RWPE2 (cell line): ENCODE results near the gene PROKR1.

Experiments used
- ATAC-seq: fragments of 200-7000 bp; cut with Tn5 transposase; 3 replicates; pipeline ENCODE4 v1.9.1; 2021; ENCODE audit warnings: low read depth
- DNase-seq: peaks from one replicate; pipeline ENCODE4 v3.0.0-alpha.2; 2020; ENCODE audit warnings: low spot score
- H3K27ac ChIP-seq: fragments of 450-650 bp; 2 replicates; pipeline ENCODE4 v1.5.1; 2017; ENCODE audit warnings: mild to moderate bottlenecking; ENCODE audit not compliant: poor library complexity, severe bottlenecking
- H3K27me3 ChIP-seq: fragments of 250-450 bp; sonication (Bioruptor Pico); 2 replicates; pipeline ENCODE4 v1.5.1; 2021; ENCODE audit warnings: mild to moderate bottlenecking, moderate library complexity; ENCODE audit not compliant: insufficient read depth, poor library complexity, severe bottlenecking
- H3K36me3 ChIP-seq: fragments of 250-450 bp; sonication (Bioruptor Pico); 2 replicates; pipeline ENCODE4 v1.5.1; 2020; ENCODE audit warnings: low read depth, mild to moderate bottlenecking, moderate library complexity
- H3K4me1 ChIP-seq: fragments of 250-450 bp; sonication (Bioruptor Pico); 2 replicates; pipeline ENCODE4 v1.5.1; 2021; ENCODE audit warnings: mild to moderate bottlenecking, moderate library complexity; ENCODE audit not compliant: insufficient read depth, poor library complexity, severe bottlenecking
- H3K4me3 ChIP-seq: fragments of 250-450 bp; sonication (Bioruptor Pico); 2 replicates; pipeline ENCODE4 v1.5.1; 2021; ENCODE audit warnings: mild to moderate bottlenecking, moderate library complexity; ENCODE audit not compliant: severe bottlenecking
- H3K9me3 ChIP-seq: fragments of 250-450 bp; sonication (Bioruptor Pico); 2 replicates; pipeline ENCODE4 v1.5.1; 2021; ENCODE audit warnings: mild to moderate bottlenecking, moderate library complexity; ENCODE audit not compliant: severe bottlenecking
- TF ChIP-seq, protein P1 (sequence below): fragments of 450-650 bp; IDR thresholded peaks from one replicate; pipeline ENCODE4 v1.5.1; 2017; ENCODE audit warnings: mild to moderate bottlenecking, moderate library complexity; ENCODE audit not compliant: poor library complexity, severe bottlenecking

PROKR1 gene

DNA sequence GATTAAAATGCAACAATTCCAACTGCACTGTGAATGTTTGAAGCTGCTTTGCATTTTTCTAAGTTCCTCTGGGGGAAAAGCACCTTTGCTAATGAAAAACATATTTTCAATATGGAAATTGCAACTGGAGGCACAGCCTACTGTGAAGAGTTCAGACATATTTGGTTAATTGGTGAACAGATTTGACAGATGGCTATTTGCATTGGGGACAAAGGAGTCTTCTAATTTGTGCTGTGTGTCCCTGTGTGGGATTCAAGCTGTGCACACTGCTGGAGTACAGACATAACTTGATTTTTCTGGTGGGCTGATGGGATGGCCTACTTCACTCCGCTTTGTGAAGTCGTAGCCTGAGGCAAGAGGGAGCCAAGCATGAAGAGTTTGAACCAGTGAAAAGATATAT lies 50.6 kb downstream of the PROKR1 start:
- Histone ChIP-seq H3K27ac (no peak overlapping the region), H3K27me3 (no peaks in the 10 kb centered on the region), H3K9me3 (no peaks in the 10 kb centered on the region), H3K4me3 (no peak overlapping the region), H3K4me1 (no peaks in the 10 kb centered on the region), H3K36me3 (no peaks in the 10 kb centered on the region)
- no peak for ATAC-seq
- DNase-seq, result no peak
- TF ChIP-seq, protein P1, sequence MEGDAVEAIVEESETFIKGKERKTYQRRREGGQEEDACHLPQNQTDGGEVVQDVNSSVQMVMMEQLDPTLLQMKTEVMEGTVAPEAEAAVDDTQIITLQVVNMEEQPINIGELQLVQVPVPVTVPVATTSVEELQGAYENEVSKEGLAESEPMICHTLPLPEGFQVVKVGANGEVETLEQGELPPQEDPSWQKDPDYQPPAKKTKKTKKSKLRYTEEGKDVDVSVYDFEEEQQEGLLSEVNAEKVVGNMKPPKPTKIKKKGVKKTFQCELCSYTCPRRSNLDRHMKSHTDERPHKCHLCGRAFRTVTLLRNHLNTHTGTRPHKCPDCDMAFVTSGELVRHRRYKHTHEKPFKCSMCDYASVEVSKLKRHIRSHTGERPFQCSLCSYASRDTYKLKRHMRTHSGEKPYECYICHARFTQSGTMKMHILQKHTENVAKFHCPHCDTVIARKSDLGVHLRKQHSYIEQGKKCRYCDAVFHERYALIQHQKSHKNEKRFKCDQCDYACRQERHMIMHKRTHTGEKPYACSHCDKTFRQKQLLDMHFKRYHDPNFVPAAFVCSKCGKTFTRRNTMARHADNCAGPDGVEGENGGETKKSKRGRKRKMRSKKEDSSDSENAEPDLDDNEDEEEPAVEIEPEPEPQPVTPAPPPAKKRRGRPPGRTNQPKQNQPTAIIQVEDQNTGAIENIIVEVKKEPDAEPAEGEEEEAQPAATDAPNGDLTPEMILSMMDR, result no peak

DNA sequence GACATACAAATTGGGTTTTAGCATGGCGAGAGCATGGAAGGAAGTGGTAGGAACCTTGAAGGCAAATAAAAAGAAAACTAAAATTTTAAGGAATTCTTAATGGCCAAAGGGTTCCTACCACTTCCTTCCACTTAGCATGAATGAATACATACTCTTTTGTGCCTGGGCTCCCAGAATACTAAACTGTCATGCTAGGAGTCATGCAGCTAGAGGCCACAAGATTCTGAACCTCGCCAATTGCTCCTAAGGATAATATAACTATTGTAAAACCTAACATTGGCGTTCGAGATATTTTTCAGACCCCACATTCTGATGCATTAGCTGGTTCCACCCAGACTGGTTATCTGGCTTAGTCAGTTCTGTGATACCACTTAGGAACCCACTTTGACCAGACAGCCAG lies 52.6 kb downstream of the PROKR1 start:
- ATAC-seq (no peak), DNase-seq (no peak)
- Histone ChIP-seq H3K4me1 (no peaks in the 10 kb centered on the region), H3K36me3 (no peaks in the 10 kb centered on the region), H3K9me3 (no peaks in the 10 kb centered on the region), H3K27ac (no peak overlapping the region), H3K27me3 (no peaks in the 10 kb centered on the region), H3K4me3 (no peak overlapping the region)
- TF ChIP-seq, protein P1, result no peak

DNA sequence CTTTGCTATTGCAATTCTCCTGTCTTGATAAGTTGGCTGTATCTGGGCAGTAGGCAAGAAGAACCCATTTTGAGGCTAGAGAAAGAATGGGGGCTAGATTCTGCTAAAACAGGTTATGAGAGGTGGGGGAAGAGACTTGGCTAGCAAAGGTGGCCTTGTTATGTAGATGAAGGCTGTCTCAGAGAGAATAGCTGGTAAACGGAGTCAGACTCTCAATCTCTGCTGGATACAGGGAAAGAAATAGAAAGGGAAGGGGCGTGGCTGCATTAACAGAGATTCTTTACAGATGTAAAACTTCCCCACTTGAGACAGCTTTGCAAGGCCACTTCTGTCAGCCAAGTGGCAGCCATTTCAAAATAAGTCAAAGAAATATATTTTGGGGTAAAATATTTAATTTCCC lies 53.2 kb downstream of the PROKR1 start:
- Histone ChIP-seq H3K36me3 (no peaks in the 10 kb centered on the region), H3K4me1 (no peaks in the 10 kb centered on the region), H3K4me3 (no peak overlapping the region), H3K27me3 (peaks cover under 1% of the 10 kb centered on the region), H3K27ac (no peak overlapping the region), H3K9me3 (no peaks in the 10 kb centered on the region)
- ATAC-seq (no peak), DNase-seq (no peak)
- TF ChIP-seq, protein P1, result no peak

DNA sequence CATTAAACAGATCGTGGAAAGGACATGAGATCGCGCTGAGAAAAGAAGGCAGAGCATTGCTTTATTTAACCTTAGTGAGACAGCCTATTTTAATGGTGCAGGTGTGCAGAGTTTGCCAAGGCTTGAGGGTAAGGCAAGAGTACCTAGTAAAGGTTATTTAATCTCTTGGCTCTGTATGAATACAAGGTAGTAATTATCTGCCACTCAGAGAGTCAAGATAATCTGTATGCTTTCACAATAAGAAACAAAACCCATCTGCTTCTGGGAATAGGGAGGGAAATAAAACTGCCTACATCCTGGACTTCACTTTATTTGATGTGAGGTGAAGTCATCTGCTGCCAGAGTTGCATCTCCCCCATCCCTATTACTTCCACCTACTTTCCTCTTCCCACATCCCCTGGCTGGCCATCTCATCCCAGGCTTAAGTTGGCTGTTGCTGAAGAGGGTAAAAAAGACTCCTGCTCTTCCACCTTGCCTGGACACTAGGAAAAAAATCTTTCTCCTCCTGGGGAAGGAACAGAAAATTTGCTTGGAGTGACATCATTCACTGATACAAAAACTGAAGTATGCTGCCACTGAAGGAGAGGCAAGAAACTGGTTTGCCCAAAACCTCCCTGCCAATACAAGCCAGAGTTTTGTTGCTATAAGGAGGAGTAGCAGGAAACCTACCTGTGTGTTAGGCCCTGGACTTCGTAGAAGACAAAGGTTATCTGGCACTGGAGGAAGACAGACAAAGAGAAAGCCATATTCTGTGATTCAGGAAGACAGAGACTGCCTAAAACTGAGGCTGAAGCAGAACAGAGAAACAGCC lies 55.4 kb downstream of the PROKR1 start:
- Histone ChIP-seq H3K9me3 (peaks cover 3% of the 10 kb centered on the region), H3K27me3 (peaks cover 4% of the 10 kb centered on the region), H3K27ac (no peak overlapping the region), H3K36me3 (no peaks in the 10 kb centered on the region), H3K4me3 (no peak overlapping the region), H3K4me1 (no peaks in the 10 kb centered on the region)
- DNase-seq (no peak), ATAC-seq (no peak)
- TF ChIP-seq, protein P1, result no peak

DNA sequence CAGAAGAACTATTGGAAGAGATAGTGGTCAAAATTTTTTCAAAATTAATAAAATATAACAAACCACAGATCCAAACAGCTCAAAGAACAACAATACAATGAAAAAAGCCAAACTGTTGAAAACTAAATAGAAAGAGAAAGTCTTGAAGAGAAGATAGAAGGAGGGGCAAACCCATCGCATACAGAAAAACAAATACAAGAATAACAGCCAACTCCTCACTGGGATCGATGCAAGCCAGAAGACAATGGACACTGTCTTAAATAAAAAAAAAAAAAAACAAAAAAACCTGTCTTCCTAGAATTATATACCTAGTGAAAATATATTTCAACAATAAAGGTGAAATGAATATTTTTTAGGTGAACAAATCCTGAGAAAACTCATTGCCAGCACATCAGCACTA lies 57.2 kb downstream of the PROKR1 start:
- TF ChIP-seq, protein P1, result no peak
- Histone ChIP-seq H3K27ac (no peak overlapping the region), H3K4me1 (no peaks in the 10 kb centered on the region), H3K27me3 (peaks cover 4% of the 10 kb centered on the region), H3K36me3 (no peaks in the 10 kb centered on the region), H3K4me3 (no peak overlapping the region), H3K9me3 (peaks cover 3% of the 10 kb centered on the region)
- DNase-seq, result no peak
- ATAC-seq, result no peak
